GM12878 (cell line): Measurements from ENCODE around the gene FAM163B. TPM values are rescaled to one million over a fixed set of nuclear protein-coding genes. Genes with fewer than 3 reads are reported as not detected.

Experiments used
- ATAC-seq: fragments of 200-7000 bp; cut with Tn5 transposase; 3 replicates; pipeline ENCODE4 v1.9.1; 2020; ENCODE audit warnings: mild to moderate bottlenecking, moderate library complexity
- BruUV-seq: library from RNA; stranded (reverse); fragments of 400-500 nt; replicated peaks from 2 replicates; lab custom pipeline; 2021; lab: Mats Ljungman, UMichigan
- CTCF ChIA-PET: fragments of 300-600 bp; sonication (Branson Sonifier 250); formaldehyde crosslinking; extraction: SDS; loops from one replicate; lab custom pipeline; 2021; ENCODE audit warnings: inconsistent platforms; lab: Yijun Ruan, JAX
- POLR2A ChIA-PET: fragments of 350-600 bp; formaldehyde crosslinking; extraction: SDS; loops from one replicate; lab custom pipeline; 2021; ENCODE audit warnings: inconsistent platforms; lab: Charles Lee
- RAD21 ChIA-PET: fragments of 300-600 bp; sonication (Branson Sonifier 250); formaldehyde crosslinking; loops from one replicate; lab custom pipeline; 2023; ENCODE audit warnings: antibody characterized with exemption; ENCODE audit not compliant: unreplicated experiment; lab: Charles Lee
- SMC1A ChIA-PET: fragments of 300-600 bp; sonication (Branson Sonifier 250); formaldehyde crosslinking; loops from one replicate; lab custom pipeline; 2023; ENCODE audit not compliant: unreplicated experiment, uncharacterized antibody; lab: Charles Lee
- DNase-seq: peaks from one replicate; pipeline ENCODE4 v3.0.0-alpha.2; 2011; ENCODE audit warnings: low read depth, low spot score
- FAIRE-seq: peaks from 3 replicates; lab custom pipeline; 2011; peaks lifted over from hg19 to GRCh38; lab: Jason Lieb, UNC
- H2AFZ ChIP-seq: 2 replicates; pipeline ENCODE4 v1.6.0; 2011; ENCODE audit warnings: low read depth, low read length, control low read depth; ENCODE audit not compliant: control insufficient read depth
- H3K27ac ChIP-seq: 2 replicates; pipeline ENCODE4 v1.5.1; 2011; ENCODE audit warnings: control low read depth; ENCODE audit not compliant: control insufficient read depth, insufficient read depth
- H3K27me3 ChIP-seq, 2 experiments: replicated peaks in 1 of 2; 2 replicates each; pipeline versions ENCODE4 v1.6.0 to v1.6.1; 2011; ENCODE audit warnings: low read length in 1 of 2; ENCODE audit not compliant: control insufficient read depth in 2 of 2, insufficient read depth in 2 of 2
- H3K36me3 ChIP-seq, 2 experiments: 2 replicates each; pipeline ENCODE4 v1.5.1; 2011; ENCODE audit warnings: low read length in 1 of 2; ENCODE audit not compliant: control insufficient read depth in 2 of 2, insufficient read depth in 2 of 2
- H3K4me1 ChIP-seq: 2 replicates; pipeline ENCODE4 v1.6.1; 2011; ENCODE audit warnings: mild to moderate bottlenecking, low read length, moderate library complexity, mixed read lengths; ENCODE audit not compliant: control insufficient read depth, insufficient read depth
- H3K4me2 ChIP-seq: 2 replicates; pipeline ENCODE4 v1.6.0; 2011; ENCODE audit warnings: control low read depth; ENCODE audit not compliant: control insufficient read depth, insufficient read depth
- H3K4me3 ChIP-seq: fragments of 200-600 bp; sonication (generic); 2 replicates; pipeline ENCODE4 v1.5.1; 2016
- H3K79me2 ChIP-seq: 2 replicates; pipeline ENCODE4 v1.6.0; 2011; ENCODE audit warnings: low read length; ENCODE audit not compliant: control insufficient read depth, insufficient read depth
- H3K9ac ChIP-seq: 2 replicates; pipeline ENCODE4 v1.8.0; 2011; ENCODE audit warnings: low read length, control low read depth, mixed read lengths; ENCODE audit not compliant: control insufficient read depth, insufficient read depth
- H3K9me3 ChIP-seq: replicated peaks from 3 replicates; pipeline ENCODE4 v1.5.1; 2011; ENCODE audit warnings: mild to moderate bottlenecking, low read length; ENCODE audit not compliant: control insufficient read depth, insufficient read depth
- H4K20me1 ChIP-seq: 2 replicates; pipeline ENCODE4 v1.6.0; 2011; ENCODE audit not compliant: control insufficient read depth, insufficient read depth
- EGR1 ChIP-seq, 2 experiments: IDR thresholded peaks; 1 replicate in 1 of 2; 2 replicates in 1 of 2; pipeline ENCODE4 v1.6.1; 2011 to 2012; ENCODE audit warnings: low read depth in 2 of 2, low read length in 2 of 2, borderline replicate concordance in 1 of 2, mild to moderate bottlenecking in 1 of 2, moderate library complexity in 1 of 2
- IKZF2 ChIP-seq, 2 experiments: fragments of 450-650 bp; IDR thresholded peaks; 2 replicates each; pipeline ENCODE4 v1.6.1; 2017; ENCODE audit warnings: mild to moderate bottlenecking in 2 of 2, moderate library complexity in 2 of 2
- KDM1A ChIP-seq: fragments of 200-600 bp; sonication (generic); IDR thresholded peaks from 2 replicates; pipeline ENCODE4 v1.6.1; 2016; ENCODE audit warnings: borderline replicate concordance
- PAX8 ChIP-seq: fragments of 450-650 bp; IDR thresholded peaks from 2 replicates; pipeline ENCODE4 v1.6.1; 2017; ENCODE audit warnings: mild to moderate bottlenecking, moderate library complexity
- SIX5 ChIP-seq: IDR thresholded peaks from 2 replicates; pipeline ENCODE4 v1.6.1; 2011; ENCODE audit warnings: mild to moderate bottlenecking, low read depth, low read length, moderate library complexity; ENCODE audit not compliant: severe bottlenecking
- SMARCA5 ChIP-seq: fragments of 450-650 bp; IDR thresholded peaks from 2 replicates; pipeline ENCODE4 v1.6.1; 2017; ENCODE audit warnings: mild to moderate bottlenecking
- TCF7 ChIP-seq: IDR thresholded peaks from 2 replicates; pipeline ENCODE4 v1.6.1; 2014; ENCODE audit warnings: antibody characterized with exemption, borderline replicate concordance
- ZBED1 ChIP-seq: IDR thresholded peaks from 2 replicates; pipeline ENCODE4 v1.6.1; 2016; ENCODE audit warnings: borderline replicate concordance
- WGBS: methylation state at CpG from one replicate; pipeline ENCODE4 v1.1.6; 2016; ENCODE audit warnings: low lambda C conversion rate; ENCODE audit not compliant: insufficient replicate concordance, insufficient coverage; ENCODE audit errors: missing lambda C conversion rate; 5-methylcytosine and 5-hydroxymethylcytosine counted together
- in situ Hi-C: fragments of 300-500 bp; cut with MboI; formaldehyde crosslinking; loops from 9 replicates; pipeline ENCODE4 v1.14.3; 2018; ENCODE audit warnings: mixed read lengths
- intact Hi-C: fragments of 100-400 bp; cut with micrococcal nuclease; formaldehyde crosslinking; loops from one replicate; pipeline ENCODE4 v1.14.2; 2022; ENCODE audit not compliant: unreplicated experiment
- polyA plus RNA-seq, 11 experiments: library from polyadenylated mRNA; depleted of rRNA in 4 of 11; unstranded in 6 of 11; stranded (reverse) in 5 of 11; fragments of >200 nt; fragmentation: Nextera tagmentation in 4 of 11; fragmentation: Illumina TruSeq in 1 of 11; extraction: Ambion mirVana in 4 of 11; extraction: Trizol in 1 of 11; gene quantifications; 1 replicate in 1 of 11; 2 replicates in 10 of 11; pipeline versions ENCODE4 v1.2.1 to v1.2.3, GENCODE V29; 2011 to 2016; ENCODE audit warnings: inconsistent platforms in 2 of 11, missing spikeins in 2 of 11, low read depth in 1 of 11
- total RNA-seq, 4 experiments: library from RNA; depleted of rRNA in 3 of 4; stranded (reverse); fragments of >200 nt in 3 of 4; fragmentation: Illumina TruSeq in 1 of 4; extraction: Trizol in 1 of 4; gene quantifications; 2 replicates each; pipeline versions ENCODE4 v1.2.1 to v1.2.3, GENCODE V29; 2013 to 2021
- TF ChIP-seq, protein P1 (sequence below): fragments of 450-650 bp; IDR thresholded peaks from 2 replicates; pipeline ENCODE4 v1.6.1; 2017; ENCODE audit warnings: antibody characterized with exemption, mild to moderate bottlenecking, moderate library complexity
- TF ChIP-seq, protein P2 (sequence below): IDR thresholded peaks from 2 replicates; pipeline ENCODE4 v1.6.1; 2011; ENCODE audit warnings: low read depth, low read length, improper control_type of control experiment, borderline replicate concordance
- TF ChIP-seq, protein P3 (sequence below): fragments of 150-350 bp; IDR thresholded peaks from 2 replicates; pipeline ENCODE4 v1.6.1; 2016; ENCODE audit warnings: low read depth, low read length

FAM163B gene
- total and polyA plus RNA-seq, 10 of the 15 experiments (the other 5 are each of a cell fraction or from before 2014, with no cell fraction given): not detected

DNA sequence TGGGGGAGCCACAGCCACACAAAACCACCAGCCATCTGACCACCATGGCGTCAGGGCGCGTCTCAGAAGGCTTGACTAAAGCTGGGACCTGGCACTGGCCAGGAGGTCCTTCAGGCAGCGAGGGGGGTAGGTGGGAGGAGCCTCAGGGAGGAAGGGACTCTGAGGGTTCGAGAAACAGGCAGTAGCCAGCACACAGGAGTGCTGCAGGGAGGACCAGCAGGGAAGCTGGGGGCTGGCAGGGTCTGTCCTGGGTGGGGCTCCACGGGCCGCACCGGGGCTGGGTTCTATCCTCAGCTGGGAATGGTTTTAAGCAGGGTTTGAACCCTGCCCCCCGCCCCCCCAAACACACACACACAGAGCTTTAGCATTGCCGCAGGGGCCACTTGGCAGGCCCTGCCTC is 7.4 kb downstream of the FAM163B start:
- Histone ChIP-seq H3K79me2 (no peaks in the 10 kb centered on the region), H3K27me3 (peaks cover 0 to 4% of the 10 kb centered on the region in 2 experiments; a peak in 3 of 4 replicates), H2AFZ (no peak overlapping the region), H3K9me3 (no peaks in the 10 kb centered on the region; the same call in 2 of the 3 replicates)
- no TSS peak for BruUV-seq
- SMC1A ChIA-PET: no interaction called here
- in situ Hi-C loops: no loop called here
- DNase-seq: no peak
- no peak for TF ChIP-seq SMARCA5
- no peak for TF ChIP-seq PAX8
- no peak for TF ChIP-seq ZBED1
- TF ChIP-seq, all 136 proteins: peak for 0
- ChIA-PET CTCF (no interaction called here), RAD21 (no interaction called here), POLR2A (no interaction called here)
- no peak overlapping the region for H3K9ac ChIP-seq
- no peak overlapping the region for H3K27ac ChIP-seq
- no peak overlapping the region for H3K4me3 ChIP-seq
- ATAC-seq (no peak), FAIRE-seq (no peak)
- 14% methylated on average over 10 of the region's 10 CpGs for WGBS
- H4K20me1 ChIP-seq: no peaks in the 10 kb centered on the region
- no peaks in the 10 kb centered on the region for H3K36me3 ChIP-seq
- H3K4me2 ChIP-seq: no peak overlapping the region
- no peaks in the 10 kb centered on the region for H3K4me1 ChIP-seq
- intact Hi-C loops: no loop called here

DNA sequence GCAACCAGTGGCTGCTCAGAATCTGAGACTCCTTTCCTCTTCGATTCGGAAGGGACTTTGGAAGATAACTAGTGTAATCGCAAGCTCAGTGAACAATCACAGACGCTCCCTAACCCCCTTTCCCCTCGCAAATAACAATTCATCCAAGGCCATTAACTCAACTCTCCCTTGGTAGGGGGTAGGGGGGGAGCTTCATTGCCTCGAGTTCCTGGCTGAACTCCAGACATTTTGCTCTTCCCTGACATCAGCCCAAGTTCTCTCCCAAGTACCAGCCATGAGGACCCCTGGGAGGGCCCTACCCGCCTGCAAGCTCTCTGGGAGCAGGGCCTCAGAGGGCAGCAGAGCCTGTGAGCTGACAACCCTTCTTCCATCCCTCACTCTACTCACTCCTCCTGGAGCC is 8.4 kb downstream of the FAM163B start:
- Histone ChIP-seq H4K20me1 (no peaks in the 10 kb centered on the region), H3K9ac (no peak overlapping the region), H3K9me3 (no peaks in the 10 kb centered on the region; the same call in 1 of the 3 replicates), H3K79me2 (no peaks in the 10 kb centered on the region), H2AFZ (no peak overlapping the region), H3K4me2 (no peak overlapping the region), H3K4me3 (no peak overlapping the region), H3K27me3 (peaks cover 0 to 4% of the 10 kb centered on the region in 2 experiments; a peak in 3 of 4 replicates), H3K36me3 (no peaks in the 10 kb centered on the region), H3K27ac (no peak overlapping the region), H3K4me1 (no peaks in the 10 kb centered on the region)
- SMC1A ChIA-PET: no interaction called here
- no TSS peak for BruUV-seq
- in situ Hi-C loops: no loop called here
- no peak for FAIRE-seq
- no peak for DNase-seq
- no peak for ATAC-seq
- CTCF ChIA-PET: interaction anchor here (0.7 kb wide), 1 partner anchor 9 kb away, joined by 3 read pairs; no protein-coding TSS in a partner anchor
- RAD21 ChIA-PET: no interaction called here
- 19% methylated on average over 7 of the region's 7 CpGs for WGBS
- intact Hi-C loops: no loop called here
- POLR2A ChIA-PET: no interaction called here
- TF ChIP-seq, protein P1, sequence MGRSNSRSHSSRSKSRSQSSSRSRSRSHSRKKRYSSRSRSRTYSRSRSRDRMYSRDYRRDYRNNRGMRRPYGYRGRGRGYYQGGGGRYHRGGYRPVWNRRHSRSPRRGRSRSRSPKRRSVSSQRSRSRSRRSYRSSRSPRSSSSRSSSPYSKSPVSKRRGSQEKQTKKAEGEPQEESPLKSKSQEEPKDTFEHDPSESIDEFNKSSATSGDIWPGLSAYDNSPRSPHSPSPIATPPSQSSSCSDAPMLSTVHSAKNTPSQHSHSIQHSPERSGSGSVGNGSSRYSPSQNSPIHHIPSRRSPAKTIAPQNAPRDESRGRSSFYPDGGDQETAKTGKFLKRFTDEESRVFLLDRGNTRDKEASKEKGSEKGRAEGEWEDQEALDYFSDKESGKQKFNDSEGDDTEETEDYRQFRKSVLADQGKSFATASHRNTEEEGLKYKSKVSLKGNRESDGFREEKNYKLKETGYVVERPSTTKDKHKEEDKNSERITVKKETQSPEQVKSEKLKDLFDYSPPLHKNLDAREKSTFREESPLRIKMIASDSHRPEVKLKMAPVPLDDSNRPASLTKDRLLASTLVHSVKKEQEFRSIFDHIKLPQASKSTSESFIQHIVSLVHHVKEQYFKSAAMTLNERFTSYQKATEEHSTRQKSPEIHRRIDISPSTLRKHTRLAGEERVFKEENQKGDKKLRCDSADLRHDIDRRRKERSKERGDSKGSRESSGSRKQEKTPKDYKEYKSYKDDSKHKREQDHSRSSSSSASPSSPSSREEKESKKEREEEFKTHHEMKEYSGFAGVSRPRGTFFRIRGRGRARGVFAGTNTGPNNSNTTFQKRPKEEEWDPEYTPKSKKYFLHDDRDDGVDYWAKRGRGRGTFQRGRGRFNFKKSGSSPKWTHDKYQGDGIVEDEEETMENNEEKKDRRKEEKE: no peak
- TF ChIP-seq EGR1 (IDR thresholded peaks at IDR 0.05; ENCODE audit: borderline replicate concordance in 1 of 2, low read depth in 2 of 2, low read length in 2 of 2) (no peak), TCF7 (no peak), KDM1A (no peak), SIX5 (no peak), IKZF2 (IDR thresholded peaks at IDR 0.05) (no peak)
- TF ChIP-seq, protein P2, sequence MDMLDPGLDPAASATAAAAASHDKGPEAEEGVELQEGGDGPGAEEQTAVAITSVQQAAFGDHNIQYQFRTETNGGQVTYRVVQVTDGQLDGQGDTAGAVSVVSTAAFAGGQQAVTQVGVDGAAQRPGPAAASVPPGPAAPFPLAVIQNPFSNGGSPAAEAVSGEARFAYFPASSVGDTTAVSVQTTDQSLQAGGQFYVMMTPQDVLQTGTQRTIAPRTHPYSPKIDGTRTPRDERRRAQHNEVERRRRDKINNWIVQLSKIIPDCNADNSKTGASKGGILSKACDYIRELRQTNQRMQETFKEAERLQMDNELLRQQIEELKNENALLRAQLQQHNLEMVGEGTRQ: no peak
- TF ChIP-seq, protein P3, sequence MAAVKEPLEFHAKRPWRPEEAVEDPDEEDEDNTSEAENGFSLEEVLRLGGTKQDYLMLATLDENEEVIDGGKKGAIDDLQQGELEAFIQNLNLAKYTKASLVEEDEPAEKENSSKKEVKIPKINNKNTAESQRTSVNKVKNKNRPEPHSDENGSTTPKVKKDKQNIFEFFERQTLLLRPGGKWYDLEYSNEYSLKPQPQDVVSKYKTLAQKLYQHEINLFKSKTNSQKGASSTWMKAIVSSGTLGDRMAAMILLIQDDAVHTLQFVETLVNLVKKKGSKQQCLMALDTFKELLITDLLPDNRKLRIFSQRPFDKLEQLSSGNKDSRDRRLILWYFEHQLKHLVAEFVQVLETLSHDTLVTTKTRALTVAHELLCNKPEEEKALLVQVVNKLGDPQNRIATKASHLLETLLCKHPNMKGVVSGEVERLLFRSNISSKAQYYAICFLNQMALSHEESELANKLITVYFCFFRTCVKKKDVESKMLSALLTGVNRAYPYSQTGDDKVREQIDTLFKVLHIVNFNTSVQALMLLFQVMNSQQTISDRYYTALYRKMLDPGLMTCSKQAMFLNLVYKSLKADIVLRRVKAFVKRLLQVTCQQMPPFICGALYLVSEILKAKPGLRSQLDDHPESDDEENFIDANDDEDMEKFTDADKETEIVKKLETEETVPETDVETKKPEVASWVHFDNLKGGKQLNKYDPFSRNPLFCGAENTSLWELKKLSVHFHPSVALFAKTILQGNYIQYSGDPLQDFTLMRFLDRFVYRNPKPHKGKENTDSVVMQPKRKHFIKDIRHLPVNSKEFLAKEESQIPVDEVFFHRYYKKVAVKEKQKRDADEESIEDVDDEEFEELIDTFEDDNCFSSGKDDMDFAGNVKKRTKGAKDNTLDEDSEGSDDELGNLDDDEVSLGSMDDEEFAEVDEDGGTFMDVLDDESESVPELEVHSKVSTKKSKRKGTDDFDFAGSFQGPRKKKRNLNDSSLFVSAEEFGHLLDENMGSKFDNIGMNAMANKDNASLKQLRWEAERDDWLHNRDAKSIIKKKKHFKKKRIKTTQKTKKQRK: no peak
